WTC11 (cell line): ENCODE results near the gene SCG5.

ENCODE experiments used
- ATF3 ChIP-seq: sonication (generic); formaldehyde crosslinking; conservative IDR thresholded peaks from 2 replicates; pipeline ENCODE4 v1.8.1; 2022; ENCODE audit warnings: mild to moderate bottlenecking, missing genetic modification reagents
- CREB1 ChIP-seq: sonication (generic); formaldehyde crosslinking; IDR thresholded peaks from 2 replicates; pipeline ENCODE4 v1.8.0; 2023; ENCODE audit warnings: mild to moderate bottlenecking, missing genetic modification reagents
- CTCF ChIP-seq: fragments of 200-600 bp; IDR thresholded peaks from 2 replicates; pipeline ENCODE4 v1.8.0; 2022; ENCODE audit warnings: antibody characterized with exemption
- ESRRA ChIP-seq: sonication (generic); formaldehyde crosslinking; IDR thresholded peaks from 2 replicates; pipeline ENCODE4 v1.8.1; 2022; ENCODE audit warnings: mild to moderate bottlenecking, missing genetic modification reagents, borderline replicate concordance
- MXD4 ChIP-seq: fragments of 250-450 bp; sonication (Bioruptor Pico); IDR thresholded peaks from 2 replicates; pipeline ENCODE4 v1.8.0; 2021; ENCODE audit warnings: mild to moderate bottlenecking, moderate library complexity, borderline replicate concordance
- NFYB ChIP-seq: sonication (generic); formaldehyde crosslinking; conservative IDR thresholded peaks from 2 replicates; pipeline ENCODE4 v1.8.0; 2022; ENCODE audit warnings: low read depth, missing genetic modification reagents
- SMAD4 ChIP-seq: sonication (generic); formaldehyde crosslinking; IDR thresholded peaks from 2 replicates; pipeline ENCODE4 v1.8.0; 2022; ENCODE audit warnings: mild to moderate bottlenecking, missing genetic modification reagents
- ZNF232 ChIP-seq: sonication (generic); formaldehyde crosslinking; IDR thresholded peaks from 2 replicates; pipeline ENCODE4 v1.8.0; 2022; ENCODE audit warnings: mild to moderate bottlenecking, missing genetic modification reagents
- ZNF317 ChIP-seq: sonication (generic); formaldehyde crosslinking; IDR thresholded peaks from 2 replicates; pipeline ENCODE4 v1.8.1; 2023; ENCODE audit warnings: low read depth, mild to moderate bottlenecking, moderate library complexity, missing genetic modification reagents, borderline replicate concordance
- ZNF396 ChIP-seq: fragments of 250-450 bp; sonication (Bioruptor Pico); IDR thresholded peaks from 2 replicates; pipeline ENCODE4 v1.8.0; 2021; ENCODE audit warnings: mild to moderate bottlenecking, moderate library complexity, borderline replicate concordance
- TF ChIP-seq, protein P1 (sequence below): sonication (generic); formaldehyde crosslinking; conservative IDR thresholded peaks from 2 replicates; pipeline ENCODE4 v1.8.1; 2023; ENCODE audit warnings: mild to moderate bottlenecking, low read depth, missing genetic modification reagents, moderate library complexity
- TF ChIP-seq, protein P2 (sequence below): sonication (generic); formaldehyde crosslinking; IDR thresholded peaks from 2 replicates; pipeline ENCODE4 v1.8.1; 2023; ENCODE audit warnings: mild to moderate bottlenecking, missing genetic modification reagents
- TF ChIP-seq, protein P3 (sequence below): sonication (generic); formaldehyde crosslinking; IDR thresholded peaks from 2 replicates; pipeline ENCODE4 v1.8.1; 2022; ENCODE audit warnings: low read depth, missing genetic modification reagents, borderline replicate concordance

- TF ChIP-seq ESRRA (no peak), CTCF (no peak), SMAD4 (CRISPR knock-in tag) (no peak), ATF3 (CRISPR knock-in tag) (no peak), ZNF317 (no peak), NFYB (CRISPR knock-in tag) (no peak), ZNF396 (CRISPR knock-in tag) (no peak), MXD4 (CRISPR knock-in tag) (no peak), CREB1 (CRISPR knock-in tag) (no peak), ZNF232 (CRISPR knock-in tag) (no peak)
- TF ChIP-seq, protein P1, sequence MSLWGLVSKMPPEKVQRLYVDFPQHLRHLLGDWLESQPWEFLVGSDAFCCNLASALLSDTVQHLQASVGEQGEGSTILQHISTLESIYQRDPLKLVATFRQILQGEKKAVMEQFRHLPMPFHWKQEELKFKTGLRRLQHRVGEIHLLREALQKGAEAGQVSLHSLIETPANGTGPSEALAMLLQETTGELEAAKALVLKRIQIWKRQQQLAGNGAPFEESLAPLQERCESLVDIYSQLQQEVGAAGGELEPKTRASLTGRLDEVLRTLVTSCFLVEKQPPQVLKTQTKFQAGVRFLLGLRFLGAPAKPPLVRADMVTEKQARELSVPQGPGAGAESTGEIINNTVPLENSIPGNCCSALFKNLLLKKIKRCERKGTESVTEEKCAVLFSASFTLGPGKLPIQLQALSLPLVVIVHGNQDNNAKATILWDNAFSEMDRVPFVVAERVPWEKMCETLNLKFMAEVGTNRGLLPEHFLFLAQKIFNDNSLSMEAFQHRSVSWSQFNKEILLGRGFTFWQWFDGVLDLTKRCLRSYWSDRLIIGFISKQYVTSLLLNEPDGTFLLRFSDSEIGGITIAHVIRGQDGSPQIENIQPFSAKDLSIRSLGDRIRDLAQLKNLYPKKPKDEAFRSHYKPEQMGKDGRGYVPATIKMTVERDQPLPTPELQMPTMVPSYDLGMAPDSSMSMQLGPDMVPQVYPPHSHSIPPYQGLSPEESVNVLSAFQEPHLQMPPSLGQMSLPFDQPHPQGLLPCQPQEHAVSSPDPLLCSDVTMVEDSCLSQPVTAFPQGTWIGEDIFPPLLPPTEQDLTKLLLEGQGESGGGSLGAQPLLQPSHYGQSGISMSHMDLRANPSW: no peak
- TF ChIP-seq, protein P2, sequence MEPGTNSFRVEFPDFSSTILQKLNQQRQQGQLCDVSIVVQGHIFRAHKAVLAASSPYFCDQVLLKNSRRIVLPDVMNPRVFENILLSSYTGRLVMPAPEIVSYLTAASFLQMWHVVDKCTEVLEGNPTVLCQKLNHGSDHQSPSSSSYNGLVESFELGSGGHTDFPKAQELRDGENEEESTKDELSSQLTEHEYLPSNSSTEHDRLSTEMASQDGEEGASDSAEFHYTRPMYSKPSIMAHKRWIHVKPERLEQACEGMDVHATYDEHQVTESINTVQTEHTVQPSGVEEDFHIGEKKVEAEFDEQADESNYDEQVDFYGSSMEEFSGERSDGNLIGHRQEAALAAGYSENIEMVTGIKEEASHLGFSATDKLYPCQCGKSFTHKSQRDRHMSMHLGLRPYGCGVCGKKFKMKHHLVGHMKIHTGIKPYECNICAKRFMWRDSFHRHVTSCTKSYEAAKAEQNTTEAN (CRISPR knock-in tag): no peak
- TF ChIP-seq, protein P3, sequence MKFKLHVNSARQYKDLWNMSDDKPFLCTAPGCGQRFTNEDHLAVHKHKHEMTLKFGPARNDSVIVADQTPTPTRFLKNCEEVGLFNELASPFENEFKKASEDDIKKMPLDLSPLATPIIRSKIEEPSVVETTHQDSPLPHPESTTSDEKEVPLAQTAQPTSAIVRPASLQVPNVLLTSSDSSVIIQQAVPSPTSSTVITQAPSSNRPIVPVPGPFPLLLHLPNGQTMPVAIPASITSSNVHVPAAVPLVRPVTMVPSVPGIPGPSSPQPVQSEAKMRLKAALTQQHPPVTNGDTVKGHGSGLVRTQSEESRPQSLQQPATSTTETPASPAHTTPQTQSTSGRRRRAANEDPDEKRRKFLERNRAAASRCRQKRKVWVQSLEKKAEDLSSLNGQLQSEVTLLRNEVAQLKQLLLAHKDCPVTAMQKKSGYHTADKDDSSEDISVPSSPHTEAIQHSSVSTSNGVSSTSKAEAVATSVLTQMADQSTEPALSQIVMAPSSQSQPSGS: no peak
These were observed 3.8 kb upstream of the SCG5 start for GRCh38 chr15:32637704-32638103.
